NT2/D1 (cell line): ENCODE measurements around the gene DPP9.

Experiments
- DNase-seq: peaks from one replicate; pipeline ENCODE4 v3.0.0-alpha.2; 2011; ENCODE audit warnings: low read depth, low spot score
- H3K27me3 ChIP-seq: 2 replicates; pipeline ENCODE4 v1.6.0; 2011; ENCODE audit warnings: mild to moderate bottlenecking; ENCODE audit not compliant: insufficient read length, insufficient read depth
- H3K36me3 ChIP-seq: 2 replicates; pipeline ENCODE4 v1.6.1; 2011; ENCODE audit warnings: mild to moderate bottlenecking, low read length, mixed read lengths; ENCODE audit not compliant: insufficient read depth, insufficient read length
- H3K4me1 ChIP-seq: 2 replicates; pipeline ENCODE4 v1.5.1; 2011; ENCODE audit not compliant: insufficient read depth, insufficient read length
- H3K4me3 ChIP-seq: 2 replicates; pipeline ENCODE4 v1.5.1; 2011; ENCODE audit warnings: low read depth; ENCODE audit not compliant: insufficient read length
- H3K9ac ChIP-seq: 2 replicates; pipeline ENCODE4 v1.6.0; 2011; ENCODE audit warnings: low read depth; ENCODE audit not compliant: insufficient read length
- H3K9me3 ChIP-seq: 2 replicates; pipeline ENCODE4 v1.5.1; 2011; ENCODE audit warnings: mild to moderate bottlenecking, low read length; ENCODE audit not compliant: insufficient read depth
- SUZ12 ChIP-seq: IDR thresholded peaks from 2 replicates; pipeline ENCODE4 v1.6.1; 2011; ENCODE audit not compliant: insufficient read length, insufficient read depth; ENCODE audit errors: extremely low read depth
- YY1 ChIP-seq: IDR thresholded peaks from 2 replicates; pipeline ENCODE4 v1.6.1; 2011; ENCODE audit not compliant: insufficient read length, insufficient read depth
- ZNF274 ChIP-seq: IDR thresholded peaks from 2 replicates; pipeline ENCODE4 v1.6.1; 2011; ENCODE audit warnings: mild to moderate bottlenecking, low read depth, low read length

DPP9 gene

GRCh38 chr19:4656102-4656501, 67.5 kb downstream of the DPP9 start:
- no peak for DNase-seq
- H3K4me3 ChIP-seq: no peak overlapping the region
- H3K4me1 ChIP-seq: no peaks in the 10 kb centered on the region
- H3K9ac ChIP-seq: no peak overlapping the region
- peaks cover 8% of the 10 kb centered on the region; the same call in 1 of the 2 replicates for H3K9me3 ChIP-seq
- H3K27me3 ChIP-seq: no peaks in the 10 kb centered on the region
- peaks cover 83% of the 10 kb centered on the region for H3K36me3 ChIP-seq
- no peak for TF ChIP-seq SUZ12
- no peak for TF ChIP-seq YY1
- no peak for TF ChIP-seq ZNF274

- H3K4me3 ChIP-seq: no peak overlapping the region
- H3K27me3 ChIP-seq: no peaks in the 10 kb centered on the region
- no peak overlapping the region for H3K9ac ChIP-seq
- H3K36me3 ChIP-seq: peaks cover 71% of the 10 kb centered on the region
- no peak for DNase-seq
- peaks cover 8% of the 10 kb centered on the region for H3K4me1 ChIP-seq
- TF ChIP-seq ZNF274: no peak
- no peak for TF ChIP-seq YY1
- TF ChIP-seq SUZ12: no peak
- peaks cover 8% of the 10 kb centered on the region; the same call in 1 of the 2 replicates for H3K9me3 ChIP-seq
Measured at GRCh38 chr19:4654437-4655361, 68.9 kb downstream of the DPP9 start.

GRCh38 chr19:4653793-4654436, 69.7 kb downstream of the DPP9 start:
- TF ChIP-seq ZNF274: no peak
- TF ChIP-seq SUZ12: no peak
- no peak for TF ChIP-seq YY1
- peaks cover 12% of the 10 kb centered on the region for H3K4me1 ChIP-seq
- peaks cover 69% of the 10 kb centered on the region for H3K36me3 ChIP-seq
- no peaks in the 10 kb centered on the region for H3K27me3 ChIP-seq
- no peak overlapping the region for H3K4me3 ChIP-seq
- peaks cover 8% of the 10 kb centered on the region; the same call in 1 of the 2 replicates for H3K9me3 ChIP-seq
- no peak for DNase-seq
- peak overlapping the region; percentile 51 for H3K9ac ChIP-seq

GRCh38 chr19:4652075-4652474, 71.6 kb downstream of the DPP9 start:
- Histone ChIP-seq H3K36me3 (peaks cover 52% of the 10 kb centered on the region), H3K9me3 (no peaks in the 10 kb centered on the region), H3K9ac (no peak overlapping the region), H3K4me1 (peaks cover 20% of the 10 kb centered on the region), H3K4me3 (no peak overlapping the region), H3K27me3 (no peaks in the 10 kb centered on the region)
- DNase-seq: no peak
- TF ChIP-seq ZNF274 (no peak), SUZ12 (no peak), YY1 (no peak)

- no peaks in the 10 kb centered on the region for H3K9me3 ChIP-seq
- no peaks in the 10 kb centered on the region for H3K27me3 ChIP-seq
- DNase-seq: no peak
- no peak overlapping the region for H3K4me3 ChIP-seq
- H3K4me1 ChIP-seq: peaks cover 20% of the 10 kb centered on the region
- H3K36me3 ChIP-seq: peaks cover 35% of the 10 kb centered on the region
- TF ChIP-seq SUZ12: no peak
- no peak for TF ChIP-seq YY1
- TF ChIP-seq ZNF274: no peak
- H3K9ac ChIP-seq: no peak overlapping the region
Measured at GRCh38 chr19:4650159-4650558, 73.5 kb downstream of the DPP9 start.

- Histone ChIP-seq H3K9me3 (no peaks in the 10 kb centered on the region), H3K4me3 (no peak overlapping the region), H3K36me3 (peaks cover 30% of the 10 kb centered on the region), H3K9ac (no peak overlapping the region), H3K4me1 (peaks cover 20% of the 10 kb centered on the region), H3K27me3 (no peaks in the 10 kb centered on the region)
- DNase-seq: no peak
- TF ChIP-seq YY1 (no peak), SUZ12 (no peak), ZNF274 (no peak)
Measured at GRCh38 chr19:4649392-4650047, 74.1 kb downstream of the DPP9 start.
